LNCAP (cell line): Measurements from ENCODE around the gene OSR1.

Experiments
- CTCF ChIP-seq: fragments of 450-650 bp; IDR thresholded peaks from 2 replicates; pipeline ENCODE4 v1.5.1; 2017; ENCODE audit warnings: mild to moderate bottlenecking

Gene OSR1

GRCh38 chr2:19362755-19363473 lies 4.5 kb upstream of the OSR1 start:
- peak; percentile 76 for TF ChIP-seq CTCF

- no peak for TF ChIP-seq CTCF
Measured at GRCh38 chr2:19362094-19362754, 3.8 kb upstream of the OSR1 start.

GRCh38 chr2:19361325-19361990 lies 3.0 kb upstream of the OSR1 start:
- no peak for TF ChIP-seq CTCF

- no peak for TF ChIP-seq CTCF
Measured at GRCh38 chr2:19360966-19361321, 2.5 kb upstream of the OSR1 start.

- TF ChIP-seq CTCF: no peak
Measured at GRCh38 chr2:19360266-19360965, 2.0 kb upstream of the OSR1 start.

GRCh38 chr2:19359456-19359855 lies 1.0 kb upstream of the OSR1 start:
- no peak for TF ChIP-seq CTCF

GRCh38 chr2:19359021-19359357 lies 566 bp upstream of the OSR1 start:
- TF ChIP-seq CTCF: no peak
